Osteocyte (in vitro differentiated cells): ENCODE measurements around the gene METAP1D. TPM values are rescaled to one million over a fixed set of nuclear protein-coding genes. Genes with fewer than 3 reads are reported as not detected.
"Not testable (repeated sequence)": the region's sequence is repeated elsewhere in the genome, so short reads cannot be mapped to it uniquely, and the experiment has no call there.

ENCODE experiments used
- DNase-seq: peaks from one replicate; pipeline ENCODE4 v3.0.0; 2021; ENCODE audit warnings: mixed read lengths; ENCODE audit not compliant: unreplicated experiment; ENCODE audit errors: extremely low spot score
- H3K27ac Mint-ChIP-seq: one replicate; pipeline ENCODE4 v1.8.0; 2021; ENCODE audit warnings: mild to moderate bottlenecking, mixed read lengths; ENCODE audit not compliant: unreplicated experiment
- H3K27me3 Mint-ChIP-seq: one replicate; pipeline ENCODE4 v1.8.0; 2021; ENCODE audit warnings: mixed read lengths; ENCODE audit not compliant: unreplicated experiment
- H3K36me3 Mint-ChIP-seq: one replicate; pipeline ENCODE4 v1.8.0; 2021; ENCODE audit warnings: mixed read lengths; ENCODE audit not compliant: unreplicated experiment
- H3K4me1 Mint-ChIP-seq: one replicate; pipeline ENCODE4 v1.8.0; 2021; ENCODE audit warnings: mixed read lengths; ENCODE audit not compliant: unreplicated experiment
- H3K4me3 Mint-ChIP-seq: one replicate; pipeline ENCODE4 v1.8.0; 2021; ENCODE audit warnings: mild to moderate bottlenecking, moderate library complexity, mixed read lengths; ENCODE audit not compliant: unreplicated experiment
- H3K9me3 Mint-ChIP-seq: one replicate; pipeline ENCODE4 v1.8.0; 2021; ENCODE audit warnings: mixed read lengths; ENCODE audit not compliant: unreplicated experiment
- CTCF ChIP-seq: fragments of 200-600 bp; sonication (generic); IDR thresholded peaks from 2 replicates; pipeline ENCODE4 v1.5.0; 2021; ENCODE audit warnings: antibody characterized with exemption, mild to moderate bottlenecking, moderate library complexity
- total RNA-seq: library from RNA; stranded (reverse); gene quantifications from 2 replicates; pipeline ENCODE4 v1.2.1, GENCODE V29; 2021

The METAP1D gene
- total RNA-seq, 1 donor from 2014 or later = 8.5 TPM

- H3K27me3 Mint-ChIP-seq = no peaks in the 10 kb centered on the region
- H3K27ac Mint-ChIP-seq = no peak overlapping the region
- H3K4me3 Mint-ChIP-seq = no peak overlapping the region
- H3K9me3 Mint-ChIP-seq = no peaks in the 10 kb centered on the region
- DNase-seq = no peak
- peaks cover 30% of the 10 kb centered on the region for H3K36me3 Mint-ChIP-seq
- H3K4me1 Mint-ChIP-seq = no peaks in the 10 kb centered on the region
- TF ChIP-seq CTCF = no peak
Observed at GRCh38 chr2:171972329-171972982, 27.3 kb upstream of the METAP1D start.

- DNase-seq = no peak
- Mint-ChIP-seq H3K27me3 (no peaks in the 10 kb centered on the region), H3K9me3 (no peaks in the 10 kb centered on the region), H3K4me3 (no peak overlapping the region), H3K27ac (no peak overlapping the region), H3K4me1 (no peaks in the 10 kb centered on the region), H3K36me3 (peaks cover 51% of the 10 kb centered on the region)
- no peak for TF ChIP-seq CTCF
Observed at GRCh38 chr2:171979103-171979502, 20.6 kb upstream of the METAP1D start.

DNA sequence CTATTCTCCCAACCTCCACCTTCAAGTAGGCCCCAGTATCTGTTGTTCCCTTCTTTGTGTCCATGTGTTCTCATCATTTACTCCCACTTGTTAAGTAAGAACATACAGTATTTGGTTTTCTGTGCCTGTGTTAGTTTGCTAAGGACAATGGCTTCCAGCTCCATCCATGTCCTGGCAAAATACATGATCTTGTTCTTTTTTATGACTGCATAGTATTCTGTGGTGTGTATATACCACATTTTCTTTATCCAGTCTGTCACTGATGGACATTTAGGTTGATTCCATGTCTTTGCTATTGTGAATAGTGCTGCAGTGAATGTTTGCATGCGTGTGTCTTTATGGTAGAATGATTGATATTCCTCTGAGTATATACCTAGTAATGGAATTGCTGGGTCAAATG lies 15.8 kb upstream of the METAP1D start:
- not testable (repeated sequence) for H3K4me3 Mint-ChIP-seq, H3K9me3 Mint-ChIP-seq, H3K27ac Mint-ChIP-seq, H3K27me3 Mint-ChIP-seq, DNase-seq, H3K4me1 Mint-ChIP-seq
- peaks cover 28% of the 10 kb centered on the region for H3K36me3 Mint-ChIP-seq

- DNase-seq = no peak
- no peak for TF ChIP-seq CTCF
- Mint-ChIP-seq H3K27ac (no peak overlapping the region), H3K36me3 (peaks cover 21% of the 10 kb centered on the region), H3K4me1 (no peaks in the 10 kb centered on the region), H3K4me3 (no peak overlapping the region), H3K27me3 (no peaks in the 10 kb centered on the region), H3K9me3 (no peaks in the 10 kb centered on the region)
Observed at GRCh38 chr2:171985076-171985475, 14.7 kb upstream of the METAP1D start.

- H3K36me3 Mint-ChIP-seq = peaks cover 18% of the 10 kb centered on the region
Observed at GRCh38 chr2:171986778-171987177, 13.0 kb upstream of the METAP1D start.

More at GRCh38 chr2:171986778-171987177, 13.0 kb upstream of the METAP1D start:
- Mint-ChIP-seq H3K27me3 (no peaks in the 10 kb centered on the region), H3K9me3 (no peaks in the 10 kb centered on the region), H3K4me3 (no peak overlapping the region), H3K4me1 (no peaks in the 10 kb centered on the region), H3K27ac (no peak overlapping the region)
- no peak for TF ChIP-seq CTCF
- DNase-seq = no peak
